Type B pancreatic cell (in vitro differentiated cells): Measurements from ENCODE around the gene APOBEC2. TPM values are rescaled to one million over a fixed set of nuclear protein-coding genes. Genes with fewer than 3 reads are reported as not detected.

Experiments
- DNase-seq: peaks from one replicate; pipeline ENCODE4 v3.0.0; 2021; ENCODE audit warnings: mixed read lengths; ENCODE audit not compliant: unreplicated experiment; ENCODE audit errors: extremely low spot score
- H3K27ac Mint-ChIP-seq: 2 replicates; pipeline ENCODE4 v1.8.0; 2021; ENCODE audit warnings: mild to moderate bottlenecking, mixed read lengths
- H3K27me3 Mint-ChIP-seq: 2 replicates; pipeline ENCODE4 v1.8.0; 2021; ENCODE audit warnings: mixed read lengths
- H3K36me3 Mint-ChIP-seq: 2 replicates; pipeline ENCODE4 v1.8.0; 2021; ENCODE audit warnings: mixed read lengths
- H3K4me1 Mint-ChIP-seq: one replicate; pipeline ENCODE4 v1.8.0; 2021; ENCODE audit warnings: mixed read lengths; ENCODE audit not compliant: unreplicated experiment
- H3K4me3 Mint-ChIP-seq: 2 replicates; pipeline ENCODE4 v1.8.0; 2021; ENCODE audit warnings: mild to moderate bottlenecking, mixed read lengths
- H3K9me3 Mint-ChIP-seq: 2 replicates; pipeline ENCODE4 v1.8.0; 2021; ENCODE audit warnings: mixed read lengths
- CTCF ChIP-seq: fragments of 200-600 bp; sonication (generic); conservative IDR thresholded peaks from 2 replicates; pipeline ENCODE4 v1.5.0; 2021; ENCODE audit warnings: antibody characterized with exemption, mild to moderate bottlenecking
- total RNA-seq: library from RNA; stranded (reverse); gene quantifications from 2 replicates; pipeline ENCODE4 v1.2.1, GENCODE V29; 2021; ENCODE audit warnings: low replicate concordance

The APOBEC2 gene
- total RNA-seq, 1 donor from 2014 or later: 1.5 TPM

- Mint-ChIP-seq H3K36me3 (peaks cover 5% of the 10 kb centered on the region), H3K27me3 (no peaks in the 10 kb centered on the region), H3K9me3 (no peaks in the 10 kb centered on the region), H3K4me1 (peaks cover 15% of the 10 kb centered on the region), H3K27ac (peak overlapping the region; percentile 50), H3K4me3 (no peak overlapping the region)
- DNase-seq: no peak
- TF ChIP-seq CTCF: no peak
Observed at GRCh38 chr6:41054511-41054910, 1.5 kb downstream of the APOBEC2 start.

GRCh38 chr6:41055149-41055548 is 2.1 kb downstream of the APOBEC2 start:
- no peaks in the 10 kb centered on the region for H3K27me3 Mint-ChIP-seq
- TF ChIP-seq CTCF: no peak
- H3K4me3 Mint-ChIP-seq: no peak overlapping the region
- peaks cover 5% of the 10 kb centered on the region for H3K36me3 Mint-ChIP-seq
- no peaks in the 10 kb centered on the region for H3K9me3 Mint-ChIP-seq
- peaks cover 11% of the 10 kb centered on the region for H3K4me1 Mint-ChIP-seq
- DNase-seq: no peak
- peak overlapping the region; percentile 17 for H3K27ac Mint-ChIP-seq

GRCh38 chr6:41056768-41057490 is 3.9 kb downstream of the APOBEC2 start:
- Mint-ChIP-seq H3K27me3 (no peaks in the 10 kb centered on the region), H3K9me3 (no peaks in the 10 kb centered on the region), H3K4me1 (peaks cover 9% of the 10 kb centered on the region), H3K36me3 (peaks cover 3% of the 10 kb centered on the region), H3K4me3 (no peak overlapping the region), H3K27ac (peak overlapping the region; percentile 28)
- TF ChIP-seq CTCF: no peak
- DNase-seq: no peak

GRCh38 chr6:41058783-41059181 is 5.8 kb downstream of the APOBEC2 start:
- Mint-ChIP-seq H3K4me3 (no peak overlapping the region), H3K36me3 (no peaks in the 10 kb centered on the region), H3K9me3 (no peaks in the 10 kb centered on the region), H3K4me1 (peaks cover 5% of the 10 kb centered on the region), H3K27me3 (no peaks in the 10 kb centered on the region), H3K27ac (no peak overlapping the region)
- DNase-seq: no peak
- TF ChIP-seq CTCF: no peak

- H3K9me3 Mint-ChIP-seq: no peaks in the 10 kb centered on the region
- H3K27me3 Mint-ChIP-seq: no peaks in the 10 kb centered on the region
- TF ChIP-seq CTCF: no peak
- DNase-seq: no peak
- no peak overlapping the region for H3K27ac Mint-ChIP-seq
- H3K4me1 Mint-ChIP-seq: peaks cover 5% of the 10 kb centered on the region
- H3K36me3 Mint-ChIP-seq: no peaks in the 10 kb centered on the region
- H3K4me3 Mint-ChIP-seq: no peak overlapping the region
Observed at GRCh38 chr6:41059556-41059955, 6.6 kb downstream of the APOBEC2 start.
